HL-60 (cell line): Measurements from ENCODE around the gene TARM1.

ENCODE experiments used
- DNase-seq, 2 experiments: peaks; one replicate each; pipeline ENCODE4 v3.0.0-alpha.2; 2010 to 2020; ENCODE audit warnings: low read depth in 1 of 2, low spot score in 1 of 2
- H3K27ac ChIP-seq: fragments of 250-450 bp; sonication (Bioruptor Pico); replicated peaks from 2 replicates; pipeline ENCODE4 v1.5.1; 2020; ENCODE audit warnings: mild to moderate bottlenecking, moderate library complexity
- H3K27me3 ChIP-seq: fragments of 250-450 bp; sonication (Bioruptor Pico); 2 replicates; pipeline ENCODE4 v1.5.1; 2021; ENCODE audit warnings: mild to moderate bottlenecking, moderate library complexity; ENCODE audit not compliant: insufficient read depth, poor library complexity, severe bottlenecking
- H3K4me3 ChIP-seq: replicated peaks from 2 replicates; pipeline ENCODE4 v1.5.1; 2011; ENCODE audit warnings: mild to moderate bottlenecking, control low read depth, low read length; ENCODE audit not compliant: insufficient read depth
- GABPA ChIP-seq: IDR thresholded peaks from 2 replicates; pipeline ENCODE4 v1.6.1; 2012; ENCODE audit warnings: low read depth
- POLR2AphosphoS5 ChIP-seq: IDR thresholded peaks from 2 replicates; pipeline ENCODE4 v1.6.1; 2012; ENCODE audit warnings: low read depth
- SPI1 ChIP-seq: IDR thresholded peaks from 2 replicates; pipeline ENCODE4 v1.6.1; 2012; ENCODE audit warnings: low read depth, mild to moderate bottlenecking, borderline replicate concordance
- TF ChIP-seq, protein P1 (sequence below): IDR thresholded peaks from 2 replicates; pipeline ENCODE4 v1.6.1; 2012; ENCODE audit warnings: low read depth; ENCODE audit not compliant: insufficient replicate concordance
- TF ChIP-seq, protein P2 (sequence below): IDR thresholded peaks from one replicate; pipeline ENCODE4 v1.5.1; 2011; ENCODE audit warnings: low read length, control low read depth, inconsistent platforms; ENCODE audit not compliant: insufficient read depth

TARM1 gene

DNA sequence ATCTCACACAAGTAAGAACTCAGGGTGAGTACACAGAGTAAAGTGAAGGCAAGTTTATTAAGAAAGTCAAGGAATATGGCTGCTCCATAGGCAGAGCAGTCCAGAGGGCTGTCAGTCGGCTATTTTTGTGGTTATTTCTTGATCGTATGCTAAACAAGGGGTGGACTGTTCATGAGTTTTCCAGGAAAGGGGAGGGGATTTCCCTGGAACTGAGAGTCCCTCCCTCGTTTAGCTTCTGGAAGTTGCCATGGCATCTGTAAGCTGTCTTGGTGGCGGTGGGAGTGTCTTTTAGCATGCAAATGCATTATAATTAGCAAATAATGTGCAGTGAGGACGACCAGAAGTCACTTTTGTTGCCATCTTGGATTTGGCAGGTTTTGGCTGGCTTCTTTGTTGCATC lies 11.7 kb downstream of the TARM1 start:
- Histone ChIP-seq H3K4me3 (no peak overlapping the region), H3K27ac (no peak overlapping the region), H3K27me3 (no peaks in the 10 kb centered on the region)
- TF ChIP-seq SPI1 (no peak), POLR2AphosphoS5 (no peak), GABPA (no peak)
- TF ChIP-seq, protein P1, sequence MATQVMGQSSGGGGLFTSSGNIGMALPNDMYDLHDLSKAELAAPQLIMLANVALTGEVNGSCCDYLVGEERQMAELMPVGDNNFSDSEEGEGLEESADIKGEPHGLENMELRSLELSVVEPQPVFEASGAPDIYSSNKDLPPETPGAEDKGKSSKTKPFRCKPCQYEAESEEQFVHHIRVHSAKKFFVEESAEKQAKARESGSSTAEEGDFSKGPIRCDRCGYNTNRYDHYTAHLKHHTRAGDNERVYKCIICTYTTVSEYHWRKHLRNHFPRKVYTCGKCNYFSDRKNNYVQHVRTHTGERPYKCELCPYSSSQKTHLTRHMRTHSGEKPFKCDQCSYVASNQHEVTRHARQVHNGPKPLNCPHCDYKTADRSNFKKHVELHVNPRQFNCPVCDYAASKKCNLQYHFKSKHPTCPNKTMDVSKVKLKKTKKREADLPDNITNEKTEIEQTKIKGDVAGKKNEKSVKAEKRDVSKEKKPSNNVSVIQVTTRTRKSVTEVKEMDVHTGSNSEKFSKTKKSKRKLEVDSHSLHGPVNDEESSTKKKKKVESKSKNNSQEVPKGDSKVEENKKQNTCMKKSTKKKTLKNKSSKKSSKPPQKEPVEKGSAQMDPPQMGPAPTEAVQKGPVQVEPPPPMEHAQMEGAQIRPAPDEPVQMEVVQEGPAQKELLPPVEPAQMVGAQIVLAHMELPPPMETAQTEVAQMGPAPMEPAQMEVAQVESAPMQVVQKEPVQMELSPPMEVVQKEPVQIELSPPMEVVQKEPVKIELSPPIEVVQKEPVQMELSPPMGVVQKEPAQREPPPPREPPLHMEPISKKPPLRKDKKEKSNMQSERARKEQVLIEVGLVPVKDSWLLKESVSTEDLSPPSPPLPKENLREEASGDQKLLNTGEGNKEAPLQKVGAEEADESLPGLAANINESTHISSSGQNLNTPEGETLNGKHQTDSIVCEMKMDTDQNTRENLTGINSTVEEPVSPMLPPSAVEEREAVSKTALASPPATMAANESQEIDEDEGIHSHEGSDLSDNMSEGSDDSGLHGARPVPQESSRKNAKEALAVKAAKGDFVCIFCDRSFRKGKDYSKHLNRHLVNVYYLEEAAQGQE: no peak
- TF ChIP-seq, protein P2, sequence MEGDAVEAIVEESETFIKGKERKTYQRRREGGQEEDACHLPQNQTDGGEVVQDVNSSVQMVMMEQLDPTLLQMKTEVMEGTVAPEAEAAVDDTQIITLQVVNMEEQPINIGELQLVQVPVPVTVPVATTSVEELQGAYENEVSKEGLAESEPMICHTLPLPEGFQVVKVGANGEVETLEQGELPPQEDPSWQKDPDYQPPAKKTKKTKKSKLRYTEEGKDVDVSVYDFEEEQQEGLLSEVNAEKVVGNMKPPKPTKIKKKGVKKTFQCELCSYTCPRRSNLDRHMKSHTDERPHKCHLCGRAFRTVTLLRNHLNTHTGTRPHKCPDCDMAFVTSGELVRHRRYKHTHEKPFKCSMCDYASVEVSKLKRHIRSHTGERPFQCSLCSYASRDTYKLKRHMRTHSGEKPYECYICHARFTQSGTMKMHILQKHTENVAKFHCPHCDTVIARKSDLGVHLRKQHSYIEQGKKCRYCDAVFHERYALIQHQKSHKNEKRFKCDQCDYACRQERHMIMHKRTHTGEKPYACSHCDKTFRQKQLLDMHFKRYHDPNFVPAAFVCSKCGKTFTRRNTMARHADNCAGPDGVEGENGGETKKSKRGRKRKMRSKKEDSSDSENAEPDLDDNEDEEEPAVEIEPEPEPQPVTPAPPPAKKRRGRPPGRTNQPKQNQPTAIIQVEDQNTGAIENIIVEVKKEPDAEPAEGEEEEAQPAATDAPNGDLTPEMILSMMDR: no peak
- no peak for DNase-seq

DNA sequence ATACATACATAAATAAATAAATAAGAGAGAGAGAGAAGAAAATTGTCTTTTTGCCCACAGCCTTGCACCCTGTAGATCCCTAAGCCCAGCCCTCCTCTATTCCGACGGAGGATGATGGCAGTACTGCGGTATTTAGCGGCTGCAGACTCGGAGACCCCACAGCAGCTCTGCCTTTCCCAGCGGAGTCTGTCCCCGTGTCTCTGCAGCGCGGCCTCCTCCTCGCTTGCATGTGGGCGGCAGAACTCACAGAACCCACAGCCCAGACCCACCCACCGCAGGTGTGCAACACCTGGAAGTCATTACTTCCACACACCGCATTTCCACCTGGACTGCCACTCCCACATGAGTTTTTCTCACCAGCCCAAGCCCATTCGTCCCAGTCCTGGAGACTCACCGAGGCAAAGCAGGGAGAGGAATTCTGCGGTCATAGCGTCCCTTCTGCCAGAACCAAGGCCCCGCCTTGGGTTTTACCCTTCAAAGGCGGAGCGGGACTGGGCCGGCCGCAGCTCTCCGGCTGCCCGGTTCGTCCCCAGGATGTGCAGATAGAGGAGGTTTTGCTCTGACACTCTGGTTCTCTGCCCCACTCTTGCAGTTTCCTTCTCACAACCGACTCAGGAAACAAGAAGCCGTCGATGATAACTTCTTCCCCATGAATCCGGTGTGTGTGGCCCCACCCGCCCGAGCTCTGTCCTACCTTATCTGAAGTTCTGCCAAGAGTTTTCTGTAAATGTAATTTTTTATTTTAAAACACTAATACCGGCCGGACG lies 17.6 kb downstream of the TARM1 start, which contains the start of gene VSTM1:
Gene VSTM1, minus strand, starts transcription at position 548 of the 767 bp plus-strand sequence. Its CDS starts 120 bp downstream, at position 428.
- H3K27ac ChIP-seq: peak within 1 kb of the TSS; percentile 14; the same call in 1 of the 2 replicates
- H3K27me3 ChIP-seq: no peaks in the 10 kb centered on the region
- no peak within 1 kb of the TSS for H3K4me3 ChIP-seq
- no peak for DNase-seq
- TF ChIP-seq GABPA (no peak), POLR2AphosphoS5 (no peak), SPI1 (no peak)
- TF ChIP-seq, protein P2: no peak
- TF ChIP-seq, protein P1: no peak

DNA sequence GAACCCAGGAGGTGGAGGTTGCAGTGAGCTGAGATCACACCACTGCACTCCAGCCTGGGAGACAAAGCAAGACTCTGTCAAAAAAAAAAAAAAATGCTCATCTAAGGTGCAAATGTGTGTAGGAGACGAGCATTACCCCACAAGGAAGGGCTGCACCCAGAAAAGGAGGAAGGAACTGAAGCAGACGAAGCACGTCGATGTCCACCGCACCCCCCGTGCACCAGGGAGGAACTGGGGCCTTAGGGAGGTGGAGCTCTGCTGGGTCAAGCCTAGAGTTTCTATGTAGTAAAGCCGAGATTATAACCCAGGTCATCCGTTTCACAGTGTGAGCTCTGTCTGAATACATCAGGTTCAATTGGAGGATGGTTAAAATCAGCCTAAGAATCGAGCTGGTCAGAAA lies 18.5 kb downstream of the TARM1 start:
- Histone ChIP-seq H3K27ac (peak overlapping the region; percentile 14; the same call in 1 of the 2 replicates), H3K4me3 (no peak overlapping the region), H3K27me3 (no peaks in the 10 kb centered on the region)
- DNase-seq: peak in 1 of 2 experiments; percentile 89
- TF ChIP-seq POLR2AphosphoS5 (peak; percentile 70; the same call in 1 of the 2 replicates), SPI1 (peak; percentile 89), GABPA (no peak)
- TF ChIP-seq, protein P2: no peak
